Stimulated activated CD8-positive, alpha-beta memory T cell treated with anti-CD3 and anti-CD28 coated beads, Interleukin-7, amount 100 ng/mL, for 4 hours (primary cell): ENCODE data around the gene SH3BP4.

Experiments
- DNase-seq, 2 donors: peaks; one replicate each; pipeline ENCODE4 v3.0.0-alpha.2; 2020; ENCODE audit warnings: low read depth in 2 of 2

Gene SH3BP4

GRCh38 chr2:234964631-234965461 is 13.0 kb downstream of the SH3BP4 start:
- DNase-seq, result no peak

DNA sequence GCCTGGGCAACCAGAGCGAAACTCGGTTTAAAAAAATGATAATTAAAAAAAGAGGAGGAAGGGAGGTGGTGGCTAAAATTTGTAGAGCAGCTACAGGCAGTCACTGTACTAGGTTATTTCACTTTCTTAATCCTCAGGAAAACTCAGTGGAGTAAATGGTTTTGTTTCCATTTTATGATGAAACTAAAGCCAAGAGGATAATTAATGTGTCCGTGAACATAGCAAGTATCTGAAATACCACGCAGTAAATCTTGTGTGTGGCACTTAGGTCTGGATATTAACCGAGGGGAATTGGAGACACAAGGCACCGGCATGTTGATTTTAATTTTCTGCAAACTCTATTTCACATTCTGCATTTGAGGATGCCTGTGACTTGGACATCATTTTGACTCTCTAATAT is 14.5 kb downstream of the SH3BP4 start:
- DNase-seq, result no peak

DNA sequence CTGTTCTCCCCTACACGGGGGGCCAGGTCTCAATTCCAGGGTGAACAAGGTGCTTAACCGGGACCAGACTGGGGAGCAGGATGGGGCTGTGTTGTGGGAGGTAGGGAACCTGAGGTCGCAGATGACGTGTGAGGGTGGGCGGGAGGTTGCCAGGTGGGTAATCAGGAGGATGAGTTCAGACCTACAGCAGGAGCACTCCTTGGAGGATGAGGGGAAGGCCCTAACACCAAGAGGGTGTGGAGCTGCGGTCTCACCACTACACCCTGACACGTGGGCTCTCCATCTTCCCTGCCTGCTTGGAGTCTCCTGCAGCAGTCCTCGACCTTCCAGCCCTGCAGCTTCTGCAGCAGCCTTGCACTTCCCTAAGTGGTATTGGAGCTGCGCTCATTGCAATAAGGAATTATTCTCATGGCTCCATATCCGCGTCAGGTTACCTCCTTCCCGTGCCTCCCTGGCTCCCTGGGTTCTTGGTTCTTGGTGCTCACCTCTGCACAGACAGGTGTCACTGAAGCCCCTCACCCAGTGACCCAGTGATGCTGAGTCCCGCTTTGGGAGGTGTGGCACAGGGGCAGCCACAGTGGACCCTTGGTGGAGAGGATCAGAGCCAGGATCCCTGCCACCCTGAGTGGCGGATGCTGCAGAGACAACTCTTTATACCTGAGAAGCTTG is 15.5 kb downstream of the SH3BP4 start:
- no peak for DNase-seq

DNA sequence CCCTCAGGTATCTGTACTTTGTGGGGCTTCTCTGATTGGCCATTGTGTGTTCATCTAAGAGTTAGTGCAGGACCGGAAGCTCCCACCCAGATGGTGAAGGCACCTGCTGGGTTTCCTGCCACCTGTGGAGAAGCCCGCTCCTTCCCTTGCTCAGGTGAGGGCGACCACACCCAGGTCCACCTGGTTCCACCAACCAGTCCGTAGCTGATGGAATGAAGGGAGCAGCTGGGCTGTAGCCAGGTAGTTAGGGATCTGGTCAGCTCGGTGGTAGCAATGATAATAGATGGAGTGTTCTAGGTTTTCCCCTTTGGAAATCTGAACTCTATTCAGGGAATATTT is 16.0 kb downstream of the SH3BP4 start:
- no peak for DNase-seq

DNA sequence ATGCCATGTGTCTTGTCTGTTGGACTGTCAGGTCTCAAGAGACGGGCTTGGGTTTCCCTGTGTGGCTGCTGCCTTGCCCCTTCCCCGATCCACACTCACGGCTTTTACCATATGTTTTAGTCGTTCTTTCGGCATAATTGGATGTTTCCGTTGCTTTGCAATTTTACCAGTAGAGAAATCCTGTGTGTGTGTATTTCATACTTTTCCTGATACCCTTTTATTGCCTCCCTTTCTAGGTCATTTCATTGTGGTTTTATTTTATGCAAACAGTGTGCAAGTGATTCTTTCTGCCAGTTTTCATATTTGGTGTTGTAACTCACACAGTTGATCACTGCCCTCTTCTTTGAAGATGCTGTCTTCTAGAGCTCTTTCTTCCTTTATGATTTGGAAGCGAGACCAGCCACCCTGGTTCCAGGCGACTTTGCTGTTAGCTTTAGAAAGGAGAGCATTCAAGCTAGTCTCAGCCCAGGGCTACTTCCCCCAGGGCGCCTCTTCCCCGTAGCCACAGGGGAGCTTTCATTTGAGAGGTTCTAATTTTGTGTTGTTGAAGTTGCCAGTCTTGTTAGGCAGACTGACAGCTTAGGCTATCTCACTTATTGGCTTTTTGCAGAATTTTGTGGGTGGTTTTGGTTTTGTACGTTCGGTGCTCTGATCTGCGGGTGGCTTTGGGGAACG is 17.0 kb downstream of the SH3BP4 start:
- DNase-seq, result no peak

GRCh38 chr2:234969306-234970098 is 17.7 kb downstream of the SH3BP4 start:
- no peak for DNase-seq

- DNase-seq, result no peak
These were observed 18.3 kb downstream of the SH3BP4 start for GRCh38 chr2:234970099-234970440.

DNA sequence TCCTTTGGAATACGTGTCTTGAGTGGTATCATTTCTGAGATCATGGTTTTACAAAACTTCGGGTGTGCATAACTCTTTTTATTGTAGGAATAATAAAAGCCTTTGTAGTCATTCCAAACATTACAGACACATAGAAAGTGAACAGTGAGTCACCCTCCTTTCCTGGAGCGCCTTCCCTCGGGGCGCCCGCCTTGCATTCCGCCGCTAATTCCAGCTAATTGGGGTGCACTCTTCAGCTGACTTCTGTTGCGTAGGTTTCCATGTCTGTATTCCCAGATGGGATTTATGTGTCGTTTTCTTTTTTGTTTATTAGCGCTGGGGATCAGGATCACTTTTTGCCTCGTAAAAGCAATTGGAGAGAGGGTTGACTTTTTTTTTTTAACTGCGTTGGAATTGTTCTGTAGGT is 18.7 kb downstream of the SH3BP4 start:
- no peak for DNase-seq

DNA sequence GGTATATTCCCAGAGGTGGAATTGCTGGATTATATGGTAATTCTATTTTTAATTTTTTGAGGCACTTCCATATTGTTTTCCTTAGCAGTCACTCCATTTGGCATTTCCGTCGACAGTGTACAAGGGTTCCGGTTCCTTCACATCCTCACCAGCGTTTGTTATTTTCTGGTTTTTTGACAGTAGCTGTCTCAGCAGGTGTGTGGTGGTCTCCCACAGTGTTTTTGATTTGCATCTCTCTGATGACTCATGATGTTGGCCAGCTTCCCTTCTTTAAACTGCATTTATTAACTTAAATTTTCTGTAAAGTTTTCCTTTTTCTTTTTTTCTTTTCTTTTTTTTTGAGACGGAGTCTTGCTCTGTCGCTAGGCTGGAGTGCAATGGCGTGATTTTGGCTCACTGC is 19.7 kb downstream of the SH3BP4 start:
- no peak for DNase-seq

- no peak for DNase-seq
These were observed 21.2 kb downstream of the SH3BP4 start for GRCh38 chr2:234973008-234973407.

DNA sequence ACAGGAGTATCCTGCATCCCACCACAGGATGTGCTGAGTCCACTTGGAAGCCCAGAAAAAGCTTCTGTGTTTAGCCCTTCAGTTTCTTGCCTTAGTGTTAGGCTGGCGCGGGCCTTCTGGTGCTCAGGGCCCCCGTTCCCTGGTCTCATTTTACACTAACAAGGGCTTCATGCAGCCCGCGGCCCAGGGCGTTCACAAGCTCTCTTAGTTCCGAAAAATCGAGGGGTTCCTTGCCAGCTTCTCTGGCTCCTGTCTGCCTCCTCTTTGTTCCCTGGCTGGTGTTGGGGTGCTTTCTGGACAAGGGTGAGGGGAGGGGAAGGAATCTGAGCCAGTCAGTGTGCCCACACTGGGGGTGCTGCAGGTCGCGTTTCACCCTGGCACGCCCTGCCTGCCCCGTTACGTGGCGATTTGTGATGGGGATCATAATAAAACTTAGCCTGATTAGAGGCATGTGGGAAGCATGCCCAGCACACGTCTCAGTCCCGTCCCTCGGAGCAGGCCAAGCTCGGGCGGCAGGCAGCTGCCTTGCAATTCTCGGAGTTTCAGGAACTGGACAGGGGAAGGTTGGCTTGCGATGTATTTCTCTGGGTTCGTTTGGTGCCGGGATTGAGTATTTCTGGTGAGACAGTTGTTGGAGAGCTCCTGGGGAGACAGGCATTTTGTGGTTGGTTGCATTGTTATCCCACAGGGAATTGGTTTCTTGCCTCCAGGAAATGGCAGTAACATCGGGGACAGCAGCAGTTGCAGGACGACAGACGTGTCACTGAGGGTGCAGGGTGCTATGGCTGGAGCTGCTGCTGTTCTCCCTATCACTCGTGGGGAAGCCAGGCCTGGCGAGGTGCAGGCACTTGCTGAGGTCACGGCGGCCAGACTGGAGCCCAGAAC is 22.9 kb downstream of the SH3BP4 start:
- DNase-seq, result no peak

GRCh38 chr2:234975611-234976010 is 23.8 kb downstream of the SH3BP4 start:
- no peak for DNase-seq

DNA sequence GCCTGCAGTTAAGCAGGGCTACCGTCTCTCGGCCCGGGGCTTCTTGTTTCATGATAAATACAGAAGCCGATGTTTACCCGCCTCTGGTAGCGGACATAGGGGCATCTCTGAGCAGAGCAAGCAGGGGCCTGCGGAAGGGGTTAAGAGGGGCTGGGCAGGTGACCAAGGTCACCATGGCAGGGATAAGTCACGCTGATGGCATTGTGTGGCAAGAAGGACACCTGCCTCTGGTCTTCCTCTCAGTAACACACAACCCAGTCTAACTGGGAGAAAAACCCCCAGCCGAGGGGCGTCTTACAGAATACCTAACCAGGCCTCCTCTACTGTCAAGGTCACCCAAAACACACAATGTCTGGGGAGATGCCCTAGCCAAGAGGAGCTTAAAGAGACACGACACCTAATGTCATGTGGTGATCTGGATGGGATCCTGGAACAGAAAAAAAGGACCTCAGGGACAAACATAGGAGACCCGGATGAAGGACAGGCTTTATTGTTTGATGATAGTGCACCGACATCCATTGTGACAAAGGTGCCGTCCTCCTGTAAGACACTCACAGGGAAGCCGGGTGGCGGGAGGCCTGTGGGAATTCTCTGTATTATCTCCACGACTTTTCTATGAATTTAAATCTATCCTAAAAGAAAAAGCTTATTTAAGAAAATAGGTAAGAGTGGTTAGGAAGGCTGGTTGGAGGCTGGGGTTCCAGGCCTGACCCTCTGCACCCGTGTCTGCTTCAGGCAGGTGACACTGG is 24.8 kb downstream of the SH3BP4 start:
- no peak for DNase-seq

DNA sequence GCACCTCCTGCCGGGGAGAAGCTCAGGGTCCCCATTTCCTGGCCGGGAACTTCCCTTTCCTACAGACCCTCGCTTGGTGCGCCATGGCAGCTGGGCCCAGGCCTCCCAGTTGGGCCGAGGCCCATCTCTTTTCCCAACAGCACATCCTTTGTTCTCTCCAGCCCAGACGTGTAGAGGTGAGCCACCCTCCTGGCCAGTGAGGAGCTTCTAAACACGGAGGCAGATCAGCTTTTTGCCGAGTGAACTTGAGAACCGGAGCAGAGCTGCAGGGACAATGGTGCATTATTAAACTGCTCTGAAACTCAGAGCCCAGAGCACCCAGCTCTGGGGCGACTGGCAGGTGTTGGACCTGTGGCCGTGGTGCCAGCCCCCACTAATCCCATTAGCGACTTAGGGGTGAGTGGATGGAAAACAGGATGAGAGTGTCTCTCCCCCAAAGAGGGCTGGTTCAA is 25.4 kb downstream of the SH3BP4 start:
- DNase-seq, result no peak

GRCh38 chr2:234978466-234979203 is 26.8 kb downstream of the SH3BP4 start:
- DNase-seq, result no peak

DNA sequence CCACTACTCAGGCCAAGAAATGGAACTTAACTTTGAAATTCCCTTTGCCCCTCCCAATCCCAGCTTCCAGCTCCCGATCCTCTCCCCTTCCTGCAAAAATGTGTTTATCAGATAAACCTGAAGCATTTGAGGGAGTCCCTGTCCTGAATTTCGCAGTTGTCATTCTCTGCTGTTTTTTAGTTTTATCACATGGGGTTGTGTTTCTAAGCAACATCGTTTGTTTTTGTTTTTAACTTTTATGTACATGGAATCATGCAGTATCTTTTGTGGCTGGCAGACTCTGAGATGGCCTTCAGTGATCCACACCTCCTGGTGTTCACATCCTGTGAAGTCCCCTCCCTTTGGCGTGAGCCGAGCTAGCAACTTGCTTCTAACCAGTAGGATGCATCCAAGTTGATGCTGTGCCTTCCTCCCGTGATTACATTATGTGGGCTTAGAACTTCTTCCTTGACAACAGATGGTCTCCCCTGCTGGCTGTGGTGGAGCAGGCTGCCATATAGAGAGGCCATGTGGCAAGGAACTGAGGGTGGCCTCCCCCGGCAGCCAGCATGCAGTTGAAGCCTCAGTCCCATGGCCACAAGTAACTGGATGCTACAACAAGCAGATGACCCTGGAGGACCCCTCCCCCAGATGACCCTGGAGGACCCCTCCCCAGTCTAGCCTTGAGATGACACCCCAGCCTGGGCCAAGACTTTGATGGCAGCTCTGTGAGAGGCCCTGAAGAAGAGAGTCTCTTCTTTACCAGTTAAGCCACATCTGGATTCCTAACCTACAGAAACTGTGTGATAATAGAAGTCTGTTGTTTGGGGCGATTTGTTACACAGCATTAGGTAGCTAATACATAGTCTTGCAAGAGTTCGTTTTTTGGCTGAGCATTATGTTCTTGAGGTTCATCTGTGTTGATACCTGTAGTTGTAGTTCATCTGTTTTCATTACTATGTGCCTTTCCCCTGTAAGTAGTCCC is 27.7 kb downstream of the SH3BP4 start:
- DNase-seq, result no peak

DNA sequence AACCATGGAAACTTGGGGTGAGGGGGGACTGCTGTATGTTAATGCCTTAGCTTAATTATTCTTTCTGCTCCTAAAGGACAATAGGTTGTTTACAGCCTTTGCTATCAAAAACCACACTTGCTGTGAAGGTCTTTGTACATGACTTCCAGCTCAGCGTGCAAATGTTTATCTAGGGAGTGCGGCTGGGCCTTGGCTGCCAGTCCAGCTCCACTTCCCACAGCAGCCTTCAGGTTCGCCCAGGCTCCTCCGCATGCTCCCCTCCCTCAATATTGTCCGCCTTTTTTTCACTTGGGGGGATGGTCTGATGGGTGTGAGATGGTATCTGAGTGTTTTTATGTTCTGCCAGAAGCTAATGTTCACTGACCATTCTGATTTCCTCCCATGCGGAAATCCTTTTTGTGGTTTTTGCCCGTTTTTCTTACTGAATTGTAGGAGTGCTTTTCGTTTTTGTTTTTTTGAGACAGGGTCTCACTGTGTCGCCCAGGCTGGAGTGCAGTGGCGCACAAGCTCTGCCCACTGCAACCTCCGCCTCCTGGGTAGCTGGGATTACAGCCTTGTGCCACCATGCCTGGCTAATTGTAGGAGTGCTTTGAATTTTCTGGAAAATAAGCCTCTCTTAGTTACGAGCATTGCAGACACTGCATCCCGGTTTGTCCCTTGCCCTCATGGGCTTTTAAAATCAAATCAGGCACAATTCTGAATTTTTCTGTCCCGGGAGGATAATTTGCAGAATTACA is 28.8 kb downstream of the SH3BP4 start:
- DNase-seq, result no peak
